ENCODE data around the gene RASA2.
"Not testable (repeated sequence)": the region's sequence is repeated elsewhere in the genome, so short reads cannot be mapped to it uniquely, and the experiment has no call there.

RASA2 gene

DNA sequence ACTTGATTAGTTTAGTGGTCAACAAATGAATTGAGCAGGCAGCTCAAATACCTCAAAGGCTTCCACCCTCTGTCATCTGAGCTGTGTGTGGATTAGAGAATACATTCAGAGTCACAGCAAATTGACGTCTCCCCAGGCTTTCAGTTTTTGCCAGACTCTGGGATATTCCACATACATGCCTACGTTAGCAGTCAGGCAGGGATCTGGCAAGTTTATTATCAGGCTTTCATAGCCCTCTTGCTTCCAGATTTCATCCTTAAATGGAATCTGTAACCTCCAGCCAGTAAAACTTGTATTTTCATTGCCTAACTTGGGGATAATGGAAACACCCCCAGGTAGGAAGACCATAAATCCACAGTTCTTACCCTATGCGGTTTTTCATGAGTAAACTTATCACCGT lies 115.9 kb downstream of the RASA2 start:
- no peak for DNase-seq

DNA sequence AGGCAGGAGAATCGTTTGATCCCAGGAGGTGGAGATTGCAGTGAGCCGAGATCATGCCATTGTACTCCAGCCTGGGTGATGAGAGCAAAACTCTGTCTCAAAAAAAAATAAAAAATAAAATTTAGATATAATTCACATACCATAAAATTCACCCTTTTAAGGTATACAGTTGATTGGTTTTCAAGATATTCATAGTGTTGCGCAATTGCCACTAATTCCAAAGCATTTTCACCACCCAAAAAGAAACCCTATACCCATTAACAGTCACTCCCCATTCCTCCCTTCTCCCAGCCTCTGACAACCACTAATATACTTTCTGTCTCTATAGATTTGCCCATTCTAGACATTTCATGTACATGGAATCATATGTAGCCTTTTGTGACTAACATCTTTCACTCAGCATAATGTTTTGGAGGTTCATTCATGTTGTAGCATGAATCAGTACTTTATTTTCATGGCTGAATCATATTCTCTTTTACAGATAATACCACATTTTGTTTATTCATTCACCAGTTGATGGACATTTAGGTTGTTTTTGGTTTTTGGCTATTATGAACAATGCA lies 116.7 kb downstream of the RASA2 start:
- no peak for DNase-seq

DNA sequence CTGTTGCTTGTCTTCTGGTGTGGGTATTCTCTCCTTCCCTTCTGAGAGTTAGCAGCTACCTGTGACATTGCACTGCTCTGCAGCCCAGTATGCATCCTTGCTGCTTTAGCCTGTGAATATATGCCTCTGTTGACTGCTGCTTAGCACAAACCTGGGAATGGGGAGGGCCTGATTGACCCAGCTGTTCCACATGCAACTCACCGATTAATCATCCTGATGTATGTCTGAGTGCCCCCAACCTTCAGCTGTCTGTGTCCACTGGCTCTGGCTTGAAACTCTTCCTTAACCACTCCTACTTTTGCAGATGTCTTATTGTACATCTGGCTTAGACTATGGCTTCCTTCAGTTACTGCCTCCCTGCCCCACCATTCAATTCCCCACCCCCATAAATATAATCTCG lies 119.1 kb downstream of the RASA2 start:
- DNase-seq, result no peak

DNA sequence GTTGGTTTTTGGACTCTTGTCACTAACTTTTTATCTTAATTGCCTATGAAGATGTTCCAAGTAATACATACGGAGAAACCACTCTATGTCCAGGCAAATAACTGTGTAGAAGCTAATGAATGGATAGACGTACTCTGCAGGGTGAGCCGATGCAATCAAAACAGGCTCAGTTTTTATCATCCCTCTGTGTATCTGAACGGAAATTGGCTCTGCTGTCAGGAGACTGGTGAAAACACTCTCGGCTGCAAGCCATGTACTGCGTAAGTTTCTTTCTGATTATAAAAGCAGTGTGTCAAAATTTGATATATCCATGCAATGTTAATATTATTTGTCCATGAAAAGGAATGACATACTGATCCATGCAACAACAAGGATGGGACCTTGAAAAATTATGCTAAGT lies 121.6 kb downstream of the RASA2 start:
- DNase-seq, result no peak

- no peak for DNase-seq
Measured at GRCh38 chr3:141610939-141611338, 124.1 kb downstream of the RASA2 start.

DNA sequence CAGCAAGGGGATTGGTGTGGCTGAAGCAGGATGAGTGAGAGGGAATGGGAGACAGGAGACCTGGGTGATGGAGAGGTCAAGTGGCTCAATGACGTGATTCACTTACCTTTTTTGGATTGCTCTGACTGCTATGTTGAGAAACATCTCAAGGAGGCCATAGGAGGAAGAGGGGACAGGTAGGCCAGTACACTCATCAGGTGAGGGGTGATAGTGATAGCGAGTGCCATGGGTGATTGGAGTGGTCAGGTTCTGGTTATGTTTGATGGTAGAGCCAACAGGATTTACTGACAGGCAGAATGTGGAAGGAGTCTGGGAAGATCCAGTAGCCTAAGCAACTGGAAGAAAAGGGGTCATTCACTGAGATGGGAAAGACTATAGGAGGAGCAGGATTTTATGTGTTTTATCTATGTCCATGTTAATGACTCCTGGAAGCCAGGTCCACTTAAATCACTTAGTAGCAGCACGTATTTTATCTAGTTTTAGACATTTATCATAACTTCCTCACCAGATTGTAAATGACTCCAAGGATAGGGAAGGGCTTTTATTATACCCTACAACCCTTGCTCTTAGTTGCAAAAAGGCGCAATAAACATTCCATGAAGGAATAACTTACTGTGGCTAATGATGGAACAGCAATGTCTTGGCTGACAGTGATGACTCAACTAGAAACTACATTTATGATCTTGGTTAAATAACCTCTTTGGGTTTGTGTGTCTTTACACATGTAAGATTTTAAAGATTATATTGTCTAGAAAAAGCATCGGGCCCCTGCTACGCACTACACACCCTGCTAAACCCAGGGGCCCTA lies 131.5 kb downstream of the RASA2 start:
- no peak for DNase-seq

- DNase-seq, result no peak
Measured at GRCh38 chr3:141618938-141619337, 132.1 kb downstream of the RASA2 start.

- DNase-seq, result no peak
Measured at GRCh38 chr3:141619450-141619849, 132.6 kb downstream of the RASA2 start.

DNA sequence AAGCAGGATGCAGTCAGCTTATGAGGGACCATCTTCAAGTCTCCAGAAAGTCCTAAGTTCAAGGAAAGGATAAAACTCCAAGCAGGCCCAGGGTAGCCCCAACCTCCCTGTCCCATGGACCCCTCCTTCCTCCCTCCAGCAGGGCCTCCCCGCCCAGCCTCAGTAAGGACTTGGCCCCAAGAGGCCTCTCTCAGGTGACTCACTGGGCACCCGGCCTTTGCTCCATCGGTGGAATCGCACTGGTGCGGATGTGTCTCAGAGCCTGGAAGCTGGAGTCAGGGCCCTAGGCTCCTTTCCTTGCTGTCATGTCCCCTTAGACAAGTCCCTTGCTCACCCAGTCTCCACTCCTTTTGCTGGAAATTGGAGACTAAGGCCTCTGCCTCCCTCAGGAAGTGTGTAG lies 136.9 kb downstream of the RASA2 start:
- no peak for DNase-seq

- no peak for DNase-seq
Measured at GRCh38 chr3:141625506-141625905, 138.7 kb downstream of the RASA2 start.

- DNase-seq, result not testable (repeated sequence)
Measured at GRCh38 chr3:141628334-141628733, 141.5 kb downstream of the RASA2 start.

DNA sequence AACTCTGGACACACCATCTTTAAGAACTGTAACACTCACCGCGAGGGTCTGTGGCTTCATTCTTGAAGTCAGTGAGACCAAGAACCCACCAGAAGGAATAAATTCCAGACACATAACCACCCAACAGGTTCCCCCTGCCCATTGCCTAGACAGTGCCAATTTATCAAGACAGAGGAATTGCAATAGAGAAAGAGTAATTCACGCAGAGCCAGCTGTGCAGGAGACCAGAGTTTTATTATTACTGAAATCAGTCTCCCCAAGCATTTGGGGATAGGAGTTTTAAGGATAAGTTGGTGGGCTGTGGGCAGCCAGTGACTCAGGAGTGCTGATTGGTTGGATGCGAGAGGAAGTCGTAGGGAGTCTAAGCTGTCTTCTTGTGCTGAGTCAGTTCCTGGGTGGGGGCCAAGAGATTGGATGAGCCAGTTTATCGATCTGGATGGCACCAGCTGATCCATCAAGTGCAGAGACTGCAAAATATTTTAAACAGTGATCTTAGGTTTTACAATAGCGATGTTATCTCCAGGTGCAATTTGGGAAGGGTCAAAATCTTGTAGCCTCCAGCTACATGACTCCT lies 142.1 kb downstream of the RASA2 start:
- not testable (repeated sequence) for DNase-seq

- DNase-seq, result no peak
Measured at GRCh38 chr3:141629976-141630375, 143.1 kb downstream of the RASA2 start.

GRCh38 chr3:141632779-141633374 lies 146.1 kb downstream of the RASA2 start:
- no peak for DNase-seq

GRCh38 chr3:141642215-141642614 lies 155.4 kb downstream of the RASA2 start:
- DNase-seq, result no peak

GRCh38 chr3:141643391-141643790 lies 156.6 kb downstream of the RASA2 start:
- no peak for DNase-seq

DNA sequence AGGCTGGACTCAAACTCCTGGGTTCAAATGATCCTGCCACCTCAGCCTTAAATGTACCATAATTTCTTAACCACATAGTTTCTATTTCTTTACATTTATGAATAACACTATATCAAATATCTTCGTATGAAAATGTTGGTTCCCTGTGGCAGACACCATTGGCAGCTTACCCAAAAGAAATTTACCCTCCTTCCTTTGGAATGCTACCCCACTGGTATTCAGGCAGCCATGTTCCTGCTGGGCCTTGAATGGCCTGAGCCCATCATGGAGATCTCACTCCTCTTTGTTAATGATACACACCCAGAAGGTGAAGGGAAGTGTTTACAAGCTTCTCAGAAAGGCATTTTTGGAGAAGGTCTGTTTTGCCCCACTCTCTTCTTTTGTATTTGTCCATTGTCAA lies 157.0 kb downstream of the RASA2 start:
- no peak for DNase-seq

DNA sequence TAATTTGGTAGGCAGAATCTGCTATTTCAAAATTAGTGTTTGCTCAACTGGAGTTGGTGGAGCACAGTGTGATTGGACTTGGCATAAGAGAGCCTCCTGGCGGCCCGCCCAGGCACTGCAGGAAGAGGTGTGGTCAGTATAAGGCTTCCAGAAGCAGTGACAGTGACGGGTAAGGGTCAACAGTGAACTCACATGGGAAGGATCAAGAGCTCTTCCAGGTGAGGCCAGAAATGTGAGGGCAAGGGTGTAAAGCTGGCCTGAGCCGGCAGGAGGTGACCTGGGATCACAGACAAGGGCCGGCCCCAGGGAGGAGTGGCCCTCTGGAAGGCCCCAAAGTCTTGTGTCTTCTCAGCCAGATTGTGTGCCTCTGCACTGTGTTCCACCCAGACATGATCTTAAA lies 158.1 kb downstream of the RASA2 start:
- DNase-seq, result peak; percentile 85

DNA sequence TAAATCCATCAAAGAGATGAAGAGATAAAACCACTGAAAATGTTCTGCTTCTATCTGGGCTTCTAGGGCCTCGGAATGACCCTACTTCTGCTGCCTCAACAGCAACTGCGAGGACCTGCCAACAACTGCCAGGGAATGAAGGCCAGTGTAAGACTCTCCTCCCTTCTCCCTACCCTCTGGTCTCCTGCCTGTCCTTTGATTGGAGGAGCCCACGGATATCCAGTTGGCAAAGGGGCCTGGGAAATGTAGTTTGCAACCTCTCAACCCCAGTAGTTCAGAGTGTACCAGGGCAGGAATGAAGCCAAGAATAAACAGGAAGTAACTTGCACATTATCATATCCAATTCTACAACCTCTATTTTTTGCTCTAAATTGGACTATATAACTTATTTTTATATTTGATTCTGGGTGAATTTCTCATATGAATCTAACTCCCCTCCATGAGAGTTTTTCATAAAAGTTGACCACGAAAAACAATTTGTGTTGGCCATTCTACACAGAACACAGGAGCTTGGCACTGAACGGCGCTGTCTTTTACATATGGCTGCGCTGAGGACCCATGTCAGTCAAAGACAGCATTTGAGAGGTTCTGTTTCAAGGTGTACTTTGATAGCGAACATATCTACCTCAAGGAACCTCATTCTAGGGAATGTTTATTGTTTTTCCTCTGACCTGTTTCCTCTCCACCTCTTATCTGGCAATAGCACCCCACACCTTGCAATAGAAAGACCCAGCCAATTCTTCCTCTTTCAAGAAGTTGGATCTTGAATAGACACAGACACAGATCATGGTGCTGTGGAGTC lies 160.1 kb downstream of the RASA2 start:
- no peak for DNase-seq

DNA sequence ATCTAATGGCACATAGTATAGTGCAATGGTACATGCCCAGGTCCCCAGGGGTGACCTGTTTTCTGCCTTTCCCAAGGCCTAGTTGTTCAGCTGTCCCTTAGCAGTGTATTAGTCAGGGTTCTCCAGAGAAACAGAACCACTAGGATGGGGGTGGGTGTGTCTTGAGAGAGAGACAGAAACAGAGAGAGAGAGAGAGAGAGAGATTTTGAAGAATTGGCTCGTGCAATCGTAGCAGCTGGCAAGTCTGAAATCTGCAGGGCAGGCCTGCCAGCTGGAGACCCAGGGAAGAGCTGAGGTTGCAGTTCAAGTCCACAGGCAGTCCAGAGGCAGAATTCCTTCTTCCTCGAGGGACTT lies 160.7 kb downstream of the RASA2 start:
- no peak for DNase-seq

DNA sequence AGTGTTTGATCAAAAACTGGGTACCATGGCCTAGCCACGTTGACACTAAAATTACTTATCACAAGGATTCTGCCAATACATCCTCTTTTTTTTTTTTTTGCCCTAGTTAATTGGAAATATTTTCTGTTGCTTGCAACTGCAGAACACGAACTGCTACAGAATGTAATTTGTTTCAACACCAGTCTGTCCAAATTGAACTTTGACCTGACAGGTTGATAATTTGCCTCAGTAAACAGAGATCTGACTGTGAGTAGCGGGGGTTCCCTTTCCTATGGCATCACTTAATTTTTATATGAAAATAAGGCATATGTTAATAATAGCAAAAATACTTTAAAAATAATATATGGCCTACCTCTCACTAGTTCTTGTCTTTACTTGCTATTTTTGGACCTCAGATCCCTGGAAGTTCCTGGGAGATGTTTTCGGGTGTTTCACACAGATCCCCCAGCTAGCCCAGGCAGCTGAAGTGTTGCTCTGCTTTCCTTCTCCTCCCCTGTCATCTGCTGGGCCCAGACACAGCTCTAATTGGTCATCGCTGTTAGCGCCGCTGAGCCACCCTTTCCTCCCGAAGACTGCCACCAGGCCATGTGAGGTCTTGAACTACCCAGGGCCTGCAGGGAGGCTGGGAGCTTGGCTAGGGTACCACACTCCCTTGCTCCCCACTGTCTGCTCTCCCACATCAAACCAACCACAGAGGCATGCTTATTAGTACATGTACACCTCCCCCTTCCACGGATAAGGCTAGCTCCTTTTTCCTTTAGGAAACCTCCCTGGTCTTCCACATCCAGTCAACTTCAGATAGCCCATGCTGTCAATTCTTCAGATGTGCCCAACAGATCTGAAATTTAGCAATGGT lies 161.5 kb downstream of the RASA2 start:
- no peak for DNase-seq

GRCh38 chr3:141649871-141650270 lies 163.0 kb downstream of the RASA2 start:
- DNase-seq, result no peak

Data from activated CD4-positive, alpha-beta T cell treated with anti-CD3 and anti-CD28 coated beads for 48 hours (primary cell).